CD14-positive monocyte (primary cell): ENCODE measurements around the gene ANKRD26. TPM values are rescaled to one million over a fixed set of nuclear protein-coding genes. Genes with fewer than 3 reads are reported as not detected.

Experiments
- DNase-seq, 3 donors: peaks; one replicate each; pipeline ENCODE4 v3.0.0-alpha.2; 2011 to 2022
- H2AFZ ChIP-seq: 2 replicates; pipeline ENCODE4 v1.6.0; 2012; ENCODE audit warnings: mild to moderate bottlenecking, low read depth, low read length, inconsistent platforms; ENCODE audit not compliant: insufficient read depth, poor library complexity, severe bottlenecking
- H3K27ac ChIP-seq, 2 donors: 1 replicate in 1 of 2; 2 replicates in 1 of 2; pipeline ENCODE4 v1.5.1; 2012 to 2013; ENCODE audit warnings: low read length in 2 of 2, control low read depth in 1 of 2, inconsistent platforms in 1 of 2, low read depth in 1 of 2, mild to moderate bottlenecking in 1 of 2
- H3K27me3 ChIP-seq, 2 donors: one replicate each; pipeline versions ENCODE4 v1.6.0 to v1.6.1; 2011 to 2013; ENCODE audit warnings: low read length in 2 of 2; ENCODE audit not compliant: control insufficient read depth in 2 of 2, insufficient read depth in 2 of 2
- H3K36me3 ChIP-seq, 2 donors: replicated peaks in 1 of 2; 1 replicate in 1 of 2; 2 replicates in 1 of 2; pipeline versions ENCODE4 v1.5.1 to v1.6.1; 2012 to 2013; ENCODE audit warnings: low read length in 2 of 2, control low read depth in 1 of 2, inconsistent platforms in 1 of 2, mild to moderate bottlenecking in 1 of 2; ENCODE audit not compliant: insufficient read depth in 2 of 2, control insufficient read depth in 1 of 2
- H3K4me1 ChIP-seq, 2 donors: 1 replicate in 1 of 2; 2 replicates in 1 of 2; pipeline versions ENCODE4 v1.5.1 to v1.6.1; 2012 to 2013; ENCODE audit warnings: low read length in 2 of 2, control low read depth in 1 of 2, inconsistent platforms in 1 of 2, mild to moderate bottlenecking in 1 of 2, moderate library complexity in 1 of 2; ENCODE audit not compliant: insufficient read depth in 2 of 2, control insufficient read depth in 1 of 2
- H3K4me2 ChIP-seq: replicated peaks from 2 replicates; pipeline ENCODE3; 2012; ENCODE audit warnings: low read length, moderate library complexity, mild to moderate bottlenecking; ENCODE audit not compliant: poor library complexity, severe bottlenecking; ENCODE audit errors: extremely low read depth
- H3K4me3 ChIP-seq, 3 experiments: fragments of 200-600 bp in 1 of 3; sonication (generic) in 1 of 3; replicated peaks in 1 of 3; 1 replicate in 2 of 3; 2 replicates in 1 of 3; pipeline ENCODE4 v1.5.1; 2011 to 2013; ENCODE audit warnings: low read length in 3 of 3, mild to moderate bottlenecking in 3 of 3, control low read depth in 2 of 3, low read depth in 2 of 3, inconsistent platforms in 1 of 3, moderate library complexity in 1 of 3
- H3K79me2 ChIP-seq: 2 replicates; pipeline ENCODE4 v1.6.0; 2012; ENCODE audit warnings: mild to moderate bottlenecking, control low read depth, inconsistent platforms, low read length, moderate library complexity; ENCODE audit not compliant: insufficient read depth
- H3K9ac ChIP-seq: 2 replicates; pipeline ENCODE4 v1.6.0; 2017; ENCODE audit warnings: low read length, mild to moderate bottlenecking; ENCODE audit not compliant: insufficient read depth, poor library complexity, severe bottlenecking
- H3K9me3 ChIP-seq, 2 donors: replicated peaks in 1 of 2; 1 replicate in 1 of 2; 2 replicates in 1 of 2; pipeline versions ENCODE4 v1.5.1 to v1.6.1; 2012 to 2013; ENCODE audit warnings: low read length in 2 of 2, control low read depth in 1 of 2; ENCODE audit not compliant: control insufficient read depth in 1 of 2, insufficient read depth in 1 of 2
- H4K20me1 ChIP-seq: 2 replicates; pipeline ENCODE4 v1.6.0; 2012; ENCODE audit warnings: mild to moderate bottlenecking, low read length, control low read depth, moderate library complexity; ENCODE audit not compliant: insufficient read depth
- H3K27ac Mint-ChIP-seq, 7 donors: one replicate each; pipeline ENCODE4 v1.8.0; 2020; ENCODE audit warnings: mild to moderate bottlenecking in 7 of 7, mixed read lengths in 7 of 7, moderate library complexity in 6 of 7, inconsistent platforms in 2 of 7
- H3K27me3 Mint-ChIP-seq, 3 donors: one replicate each; pipeline ENCODE4 v1.8.0; 2021 to 2022; ENCODE audit warnings: low read depth in 3 of 3, mild to moderate bottlenecking in 3 of 3, mixed read lengths in 3 of 3, moderate library complexity in 3 of 3, inconsistent platforms in 1 of 3
- H3K36me3 Mint-ChIP-seq, 2 donors: one replicate each; pipeline ENCODE4 v1.8.0; 2020; ENCODE audit warnings: mixed read lengths in 2 of 2, inconsistent platforms in 1 of 2, mild to moderate bottlenecking in 1 of 2
- H3K4me1 Mint-ChIP-seq: one replicate; pipeline ENCODE4 v1.8.0; 2020; ENCODE audit warnings: mild to moderate bottlenecking, mixed read lengths
- H3K4me3 Mint-ChIP-seq, 2 donors: one replicate each; pipeline ENCODE4 v1.8.0; 2020; ENCODE audit warnings: mild to moderate bottlenecking in 2 of 2, mixed read lengths in 2 of 2, moderate library complexity in 1 of 2
- H3K9me3 Mint-ChIP-seq, 7 donors: one replicate each; pipeline ENCODE4 v1.8.0; 2020 to 2022; ENCODE audit warnings: mixed read lengths in 7 of 7, mild to moderate bottlenecking in 6 of 7, moderate library complexity in 6 of 7, inconsistent platforms in 2 of 7
- CTCF ChIP-seq: fragments of 200-600 bp; IDR thresholded peaks from one replicate; pipeline ENCODE4 v1.8.0; 2022; ENCODE audit warnings: antibody characterized with exemption, mild to moderate bottlenecking
- WGBS: methylation state at CpG from one replicate; pipeline ENCODE4 v1.1.5; 2013; ENCODE audit warnings: missing lambda C conversion rate; ENCODE audit not compliant: insufficient coverage; 5-methylcytosine and 5-hydroxymethylcytosine counted together
- intact Hi-C, 2 donors: fragments of 100-400 bp; cut with micrococcal nuclease; formaldehyde crosslinking; loops; one replicate each; pipeline versions ENCODE4 v1.15.0 to v1.15.1; 2023
- polyA plus RNA-seq, 3 donors: library from polyadenylated mRNA; depleted of rRNA in 1 of 3; unstranded in 2 of 3; stranded (reverse) in 1 of 3; fragments of 300-500 nt in 2 of 3; fragments of >200 nt in 1 of 3; fragmentation: Illumina TruSeq in 2 of 3; gene quantifications; 1 replicate in 2 of 3; 2 replicates in 1 of 3; pipeline ENCODE4 v1.2.3, GENCODE V29; 2012 to 2021

The ANKRD26 gene
- polyA plus RNA-seq, 3 donors, result 0.36 to 0.73 (median 0.36) TPM

GRCh38 chr10:26983156-26983555 lies 117.1 kb downstream of the ANKRD26 start:
- Mint-ChIP-seq H3K27ac (no peak overlapping the region), H3K4me1 (no peaks in the 10 kb centered on the region), H3K36me3 (no peaks in the 10 kb centered on the region), H3K27me3 (no peaks in the 10 kb centered on the region), H3K9me3 (peaks cover 0 to 3% (median 0%) of the 10 kb centered on the region in 7 donors), H3K4me3 (no peak overlapping the region)
- no peak overlapping the region for H3K4me2 ChIP-seq
- no peak overlapping the region for H2AFZ ChIP-seq
- no peak for TF ChIP-seq CTCF
- no peaks in the 10 kb centered on the region for H3K9me3 ChIP-seq
- no peaks in the 10 kb centered on the region for H3K27me3 ChIP-seq
- intact Hi-C loops, result no loop called here
- H4K20me1 ChIP-seq, result no peaks in the 10 kb centered on the region
- H3K36me3 ChIP-seq, result no peaks in the 10 kb centered on the region
- H3K79me2 ChIP-seq, result no peaks in the 10 kb centered on the region
- no peak for DNase-seq
- H3K27ac ChIP-seq, result no peak overlapping the region
- WGBS, result no CpG with 5 or more reads among the region's 1 CpG
- H3K9ac ChIP-seq, result no peak overlapping the region
- H3K4me1 ChIP-seq, result no peaks in the 10 kb centered on the region
- H3K4me3 ChIP-seq, result no peak overlapping the region

- WGBS, result no CpG with 5 or more reads among the region's 1 CpG
- H3K27me3 ChIP-seq, result no peaks in the 10 kb centered on the region
- H3K9me3 ChIP-seq, result no peaks in the 10 kb centered on the region
- no peaks in the 10 kb centered on the region for H3K79me2 ChIP-seq
- H3K4me1 Mint-ChIP-seq, result no peaks in the 10 kb centered on the region
- H2AFZ ChIP-seq, result no peak overlapping the region
- H3K27ac Mint-ChIP-seq, result no peak overlapping the region
- no peaks in the 10 kb centered on the region for H3K36me3 Mint-ChIP-seq
- intact Hi-C loops, result no loop called here
- peaks cover 0 to 3% (median 0%) of the 10 kb centered on the region in 7 donors for H3K9me3 Mint-ChIP-seq
- H3K36me3 ChIP-seq, result no peaks in the 10 kb centered on the region
- no peaks in the 10 kb centered on the region for H3K27me3 Mint-ChIP-seq
- H3K4me2 ChIP-seq, result no peak overlapping the region
- no peak for TF ChIP-seq CTCF
- H3K9ac ChIP-seq, result no peak overlapping the region
- no peak for DNase-seq
- H3K4me3 ChIP-seq, result no peak overlapping the region
- H3K27ac ChIP-seq, result no peak overlapping the region
- no peaks in the 10 kb centered on the region for H3K4me1 ChIP-seq
- no peaks in the 10 kb centered on the region for H4K20me1 ChIP-seq
- no peak overlapping the region for H3K4me3 Mint-ChIP-seq
Measured at GRCh38 chr10:26982058-26982457, 118.2 kb downstream of the ANKRD26 start.
